ENCODE results near the gene CRIM1. TPM values are rescaled to one million over a fixed set of nuclear protein-coding genes. Genes with fewer than 3 reads are reported as not detected.

CRIM1 gene
- polyA plus RNA-seq, 1 donor = 35.6 TPM

DNA sequence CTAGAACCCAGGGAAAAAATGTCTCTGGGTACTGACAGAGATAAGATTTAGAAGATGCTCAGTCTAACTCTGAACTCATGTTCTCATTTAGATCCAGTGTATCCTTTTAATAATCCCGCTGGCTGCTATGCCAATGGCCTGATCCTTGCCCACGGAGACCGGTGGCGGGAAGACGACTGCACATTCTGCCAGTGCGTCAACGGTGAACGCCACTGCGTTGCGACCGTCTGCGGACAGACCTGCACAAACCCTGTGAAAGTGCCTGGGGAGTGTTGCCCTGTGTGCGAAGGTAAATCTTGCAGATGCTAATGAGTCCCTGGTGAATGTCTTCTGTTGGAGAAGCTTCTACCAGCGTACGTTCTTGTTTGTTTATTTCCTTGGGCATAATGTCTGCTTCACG is 123.8 kb downstream of the CRIM1 start:
- 90% methylated on average over 2 of the region's 16 CpGs for WGBS (ENCODE audit: insufficient coverage, low lambda C conversion rate)
- H3K36me3 ChIP-seq (ENCODE audit: control insufficient read depth, insufficient read depth, low read length) = peaks cover 45% of the 10 kb centered on the region

DNA sequence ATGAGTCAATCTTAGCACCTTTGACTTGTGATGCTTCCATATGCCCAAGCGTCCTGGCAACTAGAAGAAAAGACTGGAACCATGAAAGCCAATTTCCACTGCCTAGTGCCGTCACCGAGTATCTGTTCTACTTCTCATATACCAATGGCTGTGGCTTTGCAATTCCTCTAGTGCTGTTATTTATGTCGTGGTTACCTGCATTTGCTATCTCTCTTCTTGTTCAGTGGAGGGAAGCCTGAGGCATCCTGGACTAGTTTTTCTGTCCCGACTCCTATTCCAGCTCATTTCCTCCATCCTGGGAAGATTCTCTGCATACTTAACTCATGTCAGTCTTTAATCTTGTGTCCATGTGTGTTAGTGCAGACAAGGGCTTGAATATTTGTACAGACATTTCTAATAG is 124.5 kb downstream of the CRIM1 start:
- no peak overlapping the region for H3K27ac ChIP-seq (ENCODE audit: low read length)
- H3K4me3 ChIP-seq (ENCODE audit: low read length) = no peak overlapping the region
- no peak for DNase-seq
- H3K4me1 ChIP-seq (ENCODE audit: control insufficient read depth, insufficient read depth, low read length) = no peaks in the 10 kb centered on the region
- H3K36me3 ChIP-seq (ENCODE audit: control insufficient read depth, insufficient read depth, low read length) = peaks cover 45% of the 10 kb centered on the region
- 100% methylated on average over 2 of the region's 5 CpGs for WGBS (ENCODE audit: insufficient coverage, low lambda C conversion rate)
- H3K9me3 ChIP-seq (ENCODE audit: control insufficient read depth, low read depth, low read length) = peaks cover 3% of the 10 kb centered on the region
- H3K27me3 ChIP-seq (ENCODE audit: control insufficient read depth, insufficient read depth, low read length) = no peaks in the 10 kb centered on the region

More for the DNA sequence above, 123.8 kb downstream of the CRIM1 start:
- Histone ChIP-seq H3K4me3 (ENCODE audit: low read length) (no peak overlapping the region), H3K4me1 (ENCODE audit: control insufficient read depth, insufficient read depth, low read length) (no peaks in the 10 kb centered on the region), H3K27me3 (ENCODE audit: control insufficient read depth, insufficient read depth, low read length) (no peaks in the 10 kb centered on the region), H3K27ac (ENCODE audit: low read length) (no peak overlapping the region), H3K9me3 (ENCODE audit: control insufficient read depth, low read depth, low read length) (peaks cover 3% of the 10 kb centered on the region)
- no peak for DNase-seq

DNA sequence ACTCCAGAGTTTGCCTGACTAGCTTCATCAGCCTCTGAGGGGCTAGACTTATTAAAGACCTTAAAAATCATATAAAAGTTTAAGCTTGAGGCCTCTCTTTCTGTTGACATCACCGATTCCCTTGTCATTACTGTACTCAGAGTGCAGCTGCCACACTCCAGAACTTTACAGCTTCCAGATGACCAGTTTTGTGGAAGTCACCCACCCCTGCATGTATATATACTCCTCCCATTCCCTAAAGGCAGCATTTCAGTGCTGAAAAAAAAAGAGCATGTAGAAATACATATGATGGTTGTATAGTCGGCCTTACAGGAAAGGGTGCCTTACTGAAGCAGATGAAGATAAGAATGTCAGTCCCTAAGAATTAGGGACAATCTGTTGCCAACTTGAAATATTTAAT is 125.1 kb downstream of the CRIM1 start:
- Histone ChIP-seq H3K36me3 (ENCODE audit: control insufficient read depth, insufficient read depth, low read length) (peaks cover 45% of the 10 kb centered on the region), H3K27me3 (ENCODE audit: control insufficient read depth, insufficient read depth, low read length) (no peaks in the 10 kb centered on the region), H3K9me3 (ENCODE audit: control insufficient read depth, low read depth, low read length) (peaks cover 3% of the 10 kb centered on the region), H3K4me1 (ENCODE audit: control insufficient read depth, insufficient read depth, low read length) (no peaks in the 10 kb centered on the region), H3K27ac (ENCODE audit: low read length) (no peak overlapping the region), H3K4me3 (ENCODE audit: low read length) (no peak overlapping the region)
- 80% methylated on average over 2 of the region's 2 CpGs for WGBS (ENCODE audit: insufficient coverage, low lambda C conversion rate)
- DNase-seq = no peak

DNA sequence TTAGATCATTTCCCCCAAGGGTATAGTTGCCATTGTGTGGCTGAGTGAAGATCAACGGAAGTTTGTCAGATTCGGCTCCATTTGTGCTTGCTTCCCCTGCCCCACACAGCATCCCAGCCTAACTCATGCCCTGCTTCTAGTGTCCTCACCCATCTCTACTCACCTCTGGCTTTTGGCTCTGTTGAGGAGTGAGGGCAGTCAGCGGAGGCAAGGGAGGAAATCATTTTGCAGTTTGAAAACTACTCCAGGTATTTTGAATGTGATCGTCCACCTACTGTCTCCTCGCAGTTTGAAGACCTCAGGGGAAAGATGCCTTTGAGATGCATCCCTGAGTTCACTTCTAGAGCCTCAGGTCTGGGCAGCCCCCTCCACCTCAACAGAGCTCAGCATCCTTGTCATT is 126.1 kb downstream of the CRIM1 start:
- Histone ChIP-seq H3K27me3 (ENCODE audit: control insufficient read depth, insufficient read depth, low read length) (no peaks in the 10 kb centered on the region), H3K36me3 (ENCODE audit: control insufficient read depth, insufficient read depth, low read length) (peaks cover 44% of the 10 kb centered on the region), H3K27ac (ENCODE audit: low read length) (no peak overlapping the region), H3K4me1 (ENCODE audit: control insufficient read depth, insufficient read depth, low read length) (no peaks in the 10 kb centered on the region), H3K9me3 (ENCODE audit: control insufficient read depth, low read depth, low read length) (no peaks in the 10 kb centered on the region), H3K4me3 (ENCODE audit: low read length) (no peak overlapping the region)
- no peak for DNase-seq
- 100% methylated on average over 1 of the region's 5 CpGs for WGBS (ENCODE audit: insufficient coverage, low lambda C conversion rate)

DNA sequence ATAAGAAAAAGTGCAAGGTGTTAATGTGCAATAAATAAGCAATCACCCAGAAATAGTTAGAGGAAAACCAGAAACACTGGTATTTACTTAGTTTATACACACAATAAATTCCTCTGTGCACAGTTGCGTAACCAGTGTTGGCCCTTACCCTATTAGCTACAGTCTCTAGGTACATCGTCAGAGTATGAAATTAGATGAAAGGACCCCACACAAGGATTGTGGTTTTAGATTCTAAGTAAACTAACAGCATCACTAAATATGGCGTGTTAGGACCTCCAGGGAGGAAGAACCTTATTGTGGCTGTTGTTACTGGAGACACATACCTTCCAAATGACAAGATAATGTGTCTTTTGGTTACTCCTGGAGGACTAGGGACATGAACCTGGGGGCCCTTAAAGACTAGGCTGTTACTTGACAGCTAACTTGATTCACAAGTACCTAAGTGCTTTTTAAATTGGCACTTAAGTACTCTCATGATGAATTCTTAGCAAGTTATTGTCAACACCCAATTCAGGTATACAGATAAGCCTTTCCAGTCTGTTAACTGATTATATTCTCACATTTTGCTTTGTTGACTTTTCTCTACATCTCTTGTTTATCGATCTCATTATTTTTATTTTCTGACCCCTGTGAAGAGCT is 127.1 kb downstream of the CRIM1 start:
- peak; percentile 42 to 67 for DNase-seq
- H3K27ac ChIP-seq (ENCODE audit: low read length) = no peak overlapping the region
- no peak overlapping the region for H3K4me3 ChIP-seq (ENCODE audit: low read length)
- no peaks in the 10 kb centered on the region for H3K27me3 ChIP-seq (ENCODE audit: control insufficient read depth, insufficient read depth, low read length)
- H3K4me1 ChIP-seq (ENCODE audit: control insufficient read depth, insufficient read depth, low read length) = no peaks in the 10 kb centered on the region
- H3K36me3 ChIP-seq (ENCODE audit: control insufficient read depth, insufficient read depth, low read length) = peaks cover 35% of the 10 kb centered on the region
- H3K9me3 ChIP-seq (ENCODE audit: control insufficient read depth, low read depth, low read length) = no peaks in the 10 kb centered on the region
- WGBS (ENCODE audit: insufficient coverage, low lambda C conversion rate) = 90% methylated on average over 1 of the region's 4 CpGs

DNA sequence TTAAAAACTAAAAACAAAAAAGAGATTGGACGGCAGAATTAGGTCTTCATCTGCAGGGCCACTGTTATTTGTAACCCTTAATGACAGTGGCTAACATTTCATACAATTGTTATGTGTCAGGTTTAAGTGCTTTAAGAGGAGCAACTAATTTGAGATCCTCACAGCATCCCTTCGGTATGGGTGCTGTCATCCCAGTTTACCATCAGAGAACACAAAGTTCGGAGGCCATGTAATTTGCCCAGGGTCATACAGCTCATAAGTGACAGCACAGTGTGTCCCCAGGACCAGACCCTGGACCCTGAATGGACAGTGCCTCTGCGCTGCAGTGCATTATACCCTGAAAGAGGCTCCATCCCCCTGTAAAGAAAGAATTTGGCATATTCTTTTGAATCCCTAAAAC is 127.7 kb downstream of the CRIM1 start:
- no peaks in the 10 kb centered on the region for H3K4me1 ChIP-seq (ENCODE audit: control insufficient read depth, insufficient read depth, low read length)
- no peak for DNase-seq
- no peak overlapping the region for H3K4me3 ChIP-seq (ENCODE audit: low read length)
- WGBS (ENCODE audit: insufficient coverage, low lambda C conversion rate) = no CpG with 5 or more reads among the region's 4 CpGs
- no peaks in the 10 kb centered on the region for H3K9me3 ChIP-seq (ENCODE audit: control insufficient read depth, low read depth, low read length)
- H3K36me3 ChIP-seq (ENCODE audit: control insufficient read depth, insufficient read depth, low read length) = peaks cover 34% of the 10 kb centered on the region
- no peaks in the 10 kb centered on the region for H3K27me3 ChIP-seq (ENCODE audit: control insufficient read depth, insufficient read depth, low read length)
- no peak overlapping the region for H3K27ac ChIP-seq (ENCODE audit: low read length)

DNA sequence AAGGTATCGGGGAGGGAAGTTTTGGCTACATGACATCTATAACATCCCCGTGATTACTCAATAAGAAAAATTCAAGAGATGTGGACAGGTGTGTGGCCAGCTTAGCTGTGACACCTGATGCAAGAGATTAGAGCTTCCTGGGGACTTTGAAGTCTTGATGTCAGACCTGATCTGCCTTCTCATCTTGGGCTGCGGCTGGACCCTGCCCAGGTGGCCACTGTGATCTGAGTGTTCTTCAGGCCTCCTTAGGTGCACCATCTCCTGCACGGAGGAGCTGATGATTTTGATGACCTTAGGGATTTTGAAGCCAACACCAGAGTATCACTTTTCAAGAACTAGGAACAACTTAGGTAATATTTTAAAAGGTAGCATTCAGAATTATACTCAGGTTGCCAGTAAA is 128.9 kb downstream of the CRIM1 start:
- H3K27me3 ChIP-seq (ENCODE audit: control insufficient read depth, insufficient read depth, low read length) = no peaks in the 10 kb centered on the region
- no CpG with 5 or more reads among the region's 4 CpGs for WGBS (ENCODE audit: insufficient coverage, low lambda C conversion rate)
- peaks cover 26% of the 10 kb centered on the region for H3K36me3 ChIP-seq (ENCODE audit: control insufficient read depth, insufficient read depth, low read length)
- H3K9me3 ChIP-seq (ENCODE audit: control insufficient read depth, low read depth, low read length) = no peaks in the 10 kb centered on the region
- H3K27ac ChIP-seq (ENCODE audit: low read length) = no peak overlapping the region
- DNase-seq = no peak
- H3K4me3 ChIP-seq (ENCODE audit: low read length) = no peak overlapping the region
- no peaks in the 10 kb centered on the region for H3K4me1 ChIP-seq (ENCODE audit: control insufficient read depth, insufficient read depth, low read length)

DNA sequence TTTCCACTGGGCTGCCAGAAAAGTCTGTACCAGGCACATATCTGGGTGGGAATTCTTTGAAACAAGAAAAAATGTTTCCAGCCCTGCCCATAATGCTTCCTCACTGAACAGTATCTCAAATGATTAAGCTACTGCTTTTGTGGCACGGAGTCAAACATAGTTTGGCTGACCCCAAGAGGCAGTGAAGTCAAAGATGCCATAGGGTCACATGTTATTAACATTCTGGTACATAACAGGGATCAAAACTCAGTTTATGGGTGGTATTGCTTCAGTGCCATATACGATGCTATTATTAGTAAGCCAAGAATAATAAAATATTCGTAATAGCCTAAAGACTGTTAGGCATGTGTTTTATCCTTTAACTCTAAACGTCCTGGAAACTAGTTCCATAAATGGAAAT is 129.9 kb downstream of the CRIM1 start:
- Histone ChIP-seq H3K4me3 (ENCODE audit: low read length) (no peak overlapping the region), H3K36me3 (ENCODE audit: control insufficient read depth, insufficient read depth, low read length) (peaks cover 18% of the 10 kb centered on the region), H3K4me1 (ENCODE audit: control insufficient read depth, insufficient read depth, low read length) (no peaks in the 10 kb centered on the region), H3K9me3 (ENCODE audit: control insufficient read depth, low read depth, low read length) (no peaks in the 10 kb centered on the region), H3K27ac (ENCODE audit: low read length) (peak overlapping the region; percentile 42), H3K27me3 (ENCODE audit: control insufficient read depth, insufficient read depth, low read length) (no peaks in the 10 kb centered on the region)
- WGBS (ENCODE audit: insufficient coverage, low lambda C conversion rate) = 86% methylated on average over 3 of the region's 4 CpGs
- peak in 1 of 2 donors; percentile 29 for DNase-seq

DNA sequence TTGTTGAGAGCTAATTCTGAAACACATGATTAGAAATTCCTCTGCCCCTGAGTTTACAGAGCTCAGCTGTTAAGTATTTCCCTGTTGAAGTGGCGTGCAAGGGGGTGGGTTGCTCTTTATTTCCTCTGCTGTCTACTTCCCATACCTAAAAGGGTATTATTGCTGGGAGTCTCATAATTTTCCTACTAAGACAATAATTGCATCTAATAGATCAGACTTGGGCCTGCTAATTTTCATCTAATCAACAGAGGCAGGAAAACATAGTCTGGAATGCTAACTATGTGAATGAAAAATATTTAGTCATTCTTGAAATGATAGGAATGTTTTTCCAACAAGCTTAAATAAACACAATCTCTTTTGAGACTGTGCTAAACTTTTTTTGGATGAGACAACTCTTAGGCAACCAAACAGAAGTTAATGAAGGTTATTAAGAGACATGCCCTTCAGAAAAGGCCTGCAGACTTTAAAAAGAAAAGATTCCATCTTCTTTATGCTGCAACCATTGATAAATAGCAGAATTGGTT is 131.0 kb downstream of the CRIM1 start:
- no peaks in the 10 kb centered on the region for H3K27me3 ChIP-seq (ENCODE audit: control insufficient read depth, insufficient read depth, low read length)
- H3K4me1 ChIP-seq (ENCODE audit: control insufficient read depth, insufficient read depth, low read length) = no peaks in the 10 kb centered on the region
- H3K4me3 ChIP-seq (ENCODE audit: low read length) = no peak overlapping the region
- no peaks in the 10 kb centered on the region for H3K9me3 ChIP-seq (ENCODE audit: control insufficient read depth, low read depth, low read length)
- no CpG with 5 or more reads among the region's 1 CpG for WGBS (ENCODE audit: insufficient coverage, low lambda C conversion rate)
- DNase-seq = peak in 1 of 2 donors; percentile 26
- peak overlapping the region; percentile 26 for H3K27ac ChIP-seq (ENCODE audit: low read length)
- H3K36me3 ChIP-seq (ENCODE audit: control insufficient read depth, insufficient read depth, low read length) = peaks cover 12% of the 10 kb centered on the region

DNA sequence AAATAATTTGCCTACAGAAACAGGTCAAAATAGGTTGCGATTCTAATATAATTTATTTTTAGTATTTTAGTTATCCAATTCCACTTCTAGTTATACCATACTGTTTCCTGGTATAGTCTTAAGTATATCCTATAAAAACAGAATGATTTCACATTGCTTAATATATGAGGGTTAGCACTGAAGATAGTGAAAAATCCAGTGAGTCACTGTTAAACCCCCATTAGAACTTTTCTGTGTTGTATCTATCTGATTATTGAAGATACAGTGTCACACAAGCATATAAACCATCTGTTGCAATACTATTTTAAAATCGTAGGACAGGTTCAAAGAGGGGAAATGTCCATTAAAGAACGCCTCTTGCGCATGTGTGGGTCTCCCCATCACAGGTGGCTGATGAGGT is 132.4 kb downstream of the CRIM1 start:
- Histone ChIP-seq H3K27me3 (ENCODE audit: control insufficient read depth, insufficient read depth, low read length) (no peaks in the 10 kb centered on the region), H3K4me3 (ENCODE audit: low read length) (no peak overlapping the region), H3K4me1 (ENCODE audit: control insufficient read depth, insufficient read depth, low read length) (no peaks in the 10 kb centered on the region), H3K9me3 (ENCODE audit: control insufficient read depth, low read depth, low read length) (no peaks in the 10 kb centered on the region), H3K36me3 (ENCODE audit: control insufficient read depth, insufficient read depth, low read length) (peaks cover 11% of the 10 kb centered on the region), H3K27ac (ENCODE audit: low read length) (no peak overlapping the region)
- no peak for DNase-seq
- 100% methylated on average over 1 of the region's 4 CpGs for WGBS (ENCODE audit: insufficient coverage, low lambda C conversion rate)

DNA sequence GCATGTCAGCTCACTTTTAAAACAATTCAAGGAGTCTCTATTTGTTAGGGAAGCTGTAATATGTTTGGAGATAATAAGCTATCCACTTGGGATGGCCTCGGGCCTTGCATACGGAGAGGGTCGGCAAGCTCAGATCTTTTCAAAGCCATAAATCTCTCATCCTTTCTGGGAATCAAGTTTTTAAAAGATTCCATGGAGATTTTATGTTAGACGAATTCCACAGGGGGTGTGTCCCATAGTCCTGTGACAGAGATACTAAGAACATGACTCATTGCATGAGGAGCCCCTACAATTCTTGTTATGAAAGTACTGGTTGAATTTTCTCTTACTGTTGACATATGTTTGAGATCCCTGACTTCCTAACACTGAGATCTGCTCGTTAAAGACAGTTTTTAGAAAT is 133.7 kb downstream of the CRIM1 start:
- H3K36me3 ChIP-seq (ENCODE audit: control insufficient read depth, insufficient read depth, low read length) = peaks cover 3% of the 10 kb centered on the region
- DNase-seq = no peak
- no peak overlapping the region for H3K4me3 ChIP-seq (ENCODE audit: low read length)
- H3K9me3 ChIP-seq (ENCODE audit: control insufficient read depth, low read depth, low read length) = no peaks in the 10 kb centered on the region
- H3K27me3 ChIP-seq (ENCODE audit: control insufficient read depth, insufficient read depth, low read length) = no peaks in the 10 kb centered on the region
- no CpG with 5 or more reads among the region's 5 CpGs for WGBS (ENCODE audit: insufficient coverage, low lambda C conversion rate)
- H3K27ac ChIP-seq (ENCODE audit: low read length) = no peak overlapping the region
- no peaks in the 10 kb centered on the region for H3K4me1 ChIP-seq (ENCODE audit: control insufficient read depth, insufficient read depth, low read length)

All from large intestine (tissue), 3 donors.